Choroid plexus epithelial cell (primary cell): Measurements from ENCODE around the gene FGF8.
"Not testable (repeated sequence)": the region's sequence is repeated elsewhere in the genome, so short reads cannot be mapped to it uniquely, and the experiment has no call there.

Source experiments
- DNase-seq: peaks from one replicate; pipeline ENCODE4 v3.0.0-alpha.2; 2010; ENCODE audit warnings: low read depth
- H3K4me3 ChIP-seq: 2 replicates; pipeline ENCODE4 v1.5.1; 2011; ENCODE audit warnings: low read depth, mild to moderate bottlenecking, control low read depth, low read length, moderate library complexity
- TF ChIP-seq, protein P1 (sequence below): conservative IDR thresholded peaks from 2 replicates; pipeline ENCODE4 v1.5.1; 2011; ENCODE audit warnings: low read depth, mild to moderate bottlenecking, control low read depth, inconsistent platforms, low read length, moderate library complexity

FGF8 gene

DNA sequence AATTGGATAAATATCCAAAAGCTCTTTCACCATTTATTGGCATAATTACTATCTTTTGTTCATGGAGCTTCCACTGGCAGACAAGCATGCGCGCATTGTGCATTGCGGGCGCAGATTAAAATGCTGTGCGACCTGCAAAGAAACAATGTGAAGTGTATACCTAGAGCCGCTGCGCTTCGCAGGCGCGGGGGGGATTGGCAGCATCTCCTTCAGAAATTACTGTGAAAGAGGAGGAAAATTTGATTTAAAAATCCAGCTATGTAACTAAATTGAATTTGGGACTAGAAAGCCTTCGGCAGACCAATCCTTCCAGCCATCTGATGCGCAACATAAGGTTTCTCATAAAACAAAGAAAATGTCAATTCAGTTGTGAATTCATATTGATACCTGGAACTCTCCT, 17.6 kb upstream of the FGF8 start:
- DNase-seq = no peak
- H3K4me3 ChIP-seq = no peak overlapping the region
- TF ChIP-seq, protein P1, sequence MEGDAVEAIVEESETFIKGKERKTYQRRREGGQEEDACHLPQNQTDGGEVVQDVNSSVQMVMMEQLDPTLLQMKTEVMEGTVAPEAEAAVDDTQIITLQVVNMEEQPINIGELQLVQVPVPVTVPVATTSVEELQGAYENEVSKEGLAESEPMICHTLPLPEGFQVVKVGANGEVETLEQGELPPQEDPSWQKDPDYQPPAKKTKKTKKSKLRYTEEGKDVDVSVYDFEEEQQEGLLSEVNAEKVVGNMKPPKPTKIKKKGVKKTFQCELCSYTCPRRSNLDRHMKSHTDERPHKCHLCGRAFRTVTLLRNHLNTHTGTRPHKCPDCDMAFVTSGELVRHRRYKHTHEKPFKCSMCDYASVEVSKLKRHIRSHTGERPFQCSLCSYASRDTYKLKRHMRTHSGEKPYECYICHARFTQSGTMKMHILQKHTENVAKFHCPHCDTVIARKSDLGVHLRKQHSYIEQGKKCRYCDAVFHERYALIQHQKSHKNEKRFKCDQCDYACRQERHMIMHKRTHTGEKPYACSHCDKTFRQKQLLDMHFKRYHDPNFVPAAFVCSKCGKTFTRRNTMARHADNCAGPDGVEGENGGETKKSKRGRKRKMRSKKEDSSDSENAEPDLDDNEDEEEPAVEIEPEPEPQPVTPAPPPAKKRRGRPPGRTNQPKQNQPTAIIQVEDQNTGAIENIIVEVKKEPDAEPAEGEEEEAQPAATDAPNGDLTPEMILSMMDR = no peak

- no peak overlapping the region for H3K4me3 ChIP-seq
- TF ChIP-seq, protein P1 = no peak
- DNase-seq = no peak
Measured at GRCh38 chr10:101789686-101790085, 13.8 kb upstream of the FGF8 start.

DNA sequence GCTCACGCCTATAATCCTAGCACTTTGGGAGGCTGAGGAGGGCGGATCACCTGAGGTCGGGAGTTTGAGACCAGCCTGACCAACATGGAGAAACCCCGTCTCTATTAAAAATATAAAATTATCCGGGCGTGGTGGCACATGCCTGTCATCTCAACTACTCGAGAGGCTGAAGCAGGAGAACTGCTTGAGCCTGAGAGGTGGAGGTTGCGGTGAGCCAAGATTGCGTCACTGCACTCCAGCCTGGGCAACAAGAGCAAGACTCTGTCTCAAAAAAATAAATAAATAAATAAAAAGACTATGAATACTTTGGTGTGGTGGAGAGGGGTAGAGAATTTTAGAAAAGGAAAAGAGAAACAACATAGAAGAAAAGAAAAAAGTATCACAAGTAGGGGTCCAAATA, 13.3 kb upstream of the FGF8 start:
- not testable (repeated sequence) for H3K4me3 ChIP-seq, DNase-seq

DNA sequence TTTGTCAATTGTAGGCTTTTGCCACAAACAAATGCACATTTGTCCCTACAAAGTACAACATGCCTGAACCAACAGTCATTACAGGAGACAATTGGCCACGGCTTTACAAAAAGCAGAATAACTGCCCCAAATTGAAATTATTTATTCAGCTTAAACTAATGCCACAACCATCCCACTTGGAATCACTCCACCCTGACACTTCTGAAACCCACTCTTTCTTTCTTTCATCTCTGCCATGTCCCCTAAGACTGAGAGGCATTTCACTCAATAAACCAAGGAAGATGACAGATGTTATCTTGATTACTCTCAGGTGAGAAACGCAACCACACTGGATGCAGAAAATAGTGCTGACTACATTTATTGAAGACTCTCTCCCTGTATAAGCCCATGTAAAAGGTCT, 9.9 kb upstream of the FGF8 start:
- DNase-seq = no peak
- H3K4me3 ChIP-seq = no peak overlapping the region
- TF ChIP-seq, protein P1 = no peak

DNA sequence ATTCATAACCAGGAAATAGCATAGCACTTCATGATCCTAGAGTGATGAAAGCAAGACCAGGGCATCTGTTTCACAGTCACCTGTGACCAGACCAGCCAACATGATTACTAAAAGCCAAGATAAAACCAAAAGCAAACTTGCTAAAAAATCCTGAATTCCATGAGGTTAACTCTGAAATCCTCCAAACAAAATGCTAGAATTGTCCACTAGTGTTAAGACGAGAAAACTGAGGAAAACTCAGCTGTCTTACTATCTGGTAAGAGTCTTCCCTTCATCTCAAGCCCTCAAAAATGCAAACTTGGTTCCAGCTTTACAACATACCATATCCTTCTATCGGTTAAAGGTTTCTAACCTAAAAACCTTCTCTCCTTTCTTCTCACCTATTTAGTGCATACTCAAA, 8.6 kb upstream of the FGF8 start:
- DNase-seq = no peak
- TF ChIP-seq, protein P1 = no peak
- no peak overlapping the region for H3K4me3 ChIP-seq

GRCh38 chr10:101783736-101784118, 7.8 kb upstream of the FGF8 start:
- H3K4me3 ChIP-seq = peak overlapping the region; percentile 63
- peak; percentile 23 for DNase-seq
- TF ChIP-seq, protein P1 = no peak

GRCh38 chr10:101782811-101783735, 7.2 kb upstream of the FGF8 start, which contains the start of gene NPM3:
Gene NPM3, minus strand, starts transcription at chr10:101783446. Its CDS starts 56 bp downstream, at chr10:101783390.
- TF ChIP-seq, protein P1 = no peak
- DNase-seq = peak; percentile 82
- H3K4me3 ChIP-seq = peak within 1 kb of the TSS; percentile 63
